Activated T-helper 9 cell treated with anti-CD3 and anti-CD28 coated beads, Interleukin-2, amount 50 U/mL, for 16 hours (primary cell): Measurements from ENCODE around the gene FBLIM1.

Source experiments
- DNase-seq: peaks from one replicate; pipeline ENCODE4 v3.0.0-alpha.2; 2020; ENCODE audit warnings: low read depth

Gene FBLIM1

GRCh38 chr1:15748690-15749398, 9.8 kb upstream of the FBLIM1 start:
- no peak for DNase-seq

DNA sequence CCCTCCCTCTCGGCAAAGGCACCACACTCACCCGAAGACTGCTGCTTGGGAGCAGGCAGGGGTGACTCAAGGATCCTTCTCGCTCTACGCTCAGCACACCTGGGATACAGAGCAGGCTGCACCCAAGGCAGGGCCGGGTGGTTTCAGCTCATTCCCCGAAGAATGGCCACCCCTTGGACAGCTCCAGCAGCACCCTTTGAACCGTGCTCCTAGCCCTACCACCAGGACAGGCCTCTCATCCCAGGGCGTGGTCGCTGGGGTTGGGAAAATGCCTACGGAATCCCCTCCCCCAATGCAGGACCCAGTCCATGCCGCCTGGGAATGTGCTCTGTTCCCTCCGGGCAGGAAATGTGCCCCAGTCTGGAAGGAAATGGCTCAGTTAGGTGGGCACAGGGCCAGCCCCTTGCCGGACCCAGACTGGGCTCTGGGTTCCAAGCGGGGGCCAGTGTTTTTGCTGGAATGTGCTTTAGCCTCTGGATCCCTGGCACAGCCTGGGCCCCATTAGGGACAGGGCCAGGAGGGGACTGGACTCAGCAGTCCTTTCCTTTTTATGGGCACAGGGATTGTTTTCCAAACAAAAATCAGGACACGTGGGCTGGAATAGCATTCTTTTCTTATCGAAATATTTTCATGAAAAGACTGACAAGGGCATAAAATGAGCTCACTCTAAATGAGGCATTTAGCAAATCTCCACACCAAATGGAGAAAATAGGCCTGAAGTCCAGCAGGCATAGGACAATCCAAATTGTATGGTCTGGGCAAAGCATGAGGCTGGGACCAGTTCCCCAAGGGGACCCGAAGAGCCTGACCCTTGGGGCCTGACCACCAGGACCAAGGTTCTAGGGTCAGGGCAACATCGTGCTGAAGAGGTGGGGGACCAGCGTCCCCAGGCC, 8.9 kb upstream of the FBLIM1 start:
- no peak for DNase-seq

- DNase-seq: no peak
These were observed 7.7 kb upstream of the FBLIM1 start for GRCh38 chr1:15750924-15751323.

DNA sequence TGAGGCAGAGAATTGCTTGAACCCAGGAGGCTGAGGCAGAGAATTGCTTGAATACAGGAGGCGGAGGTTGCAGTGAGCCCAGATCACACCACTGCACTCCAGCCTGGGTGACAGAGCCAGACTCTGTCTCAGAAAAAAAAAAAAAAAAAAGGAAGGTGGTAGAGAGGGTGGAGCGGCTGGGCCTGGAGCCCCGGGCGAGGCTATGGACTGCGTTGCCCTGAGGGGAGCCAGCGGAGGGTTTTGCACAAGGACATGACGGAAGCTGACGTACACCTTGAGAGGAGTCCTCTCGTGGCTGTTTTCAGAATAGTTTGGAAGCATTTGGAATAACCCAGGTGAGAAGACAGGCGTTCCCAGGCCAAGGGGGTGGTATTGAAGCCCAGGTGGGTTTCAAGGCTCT, 6.9 kb upstream of the FBLIM1 start:
- no peak for DNase-seq

- no peak for DNase-seq
These were observed 4.8 kb upstream of the FBLIM1 start for GRCh38 chr1:15753776-15754175.

- DNase-seq: no peak
These were observed 3.5 kb upstream of the FBLIM1 start for GRCh38 chr1:15755021-15755645.

- no peak for DNase-seq
These were observed 3.0 kb upstream of the FBLIM1 start for GRCh38 chr1:15755646-15756040.

- DNase-seq: no peak
These were observed 2.2 kb upstream of the FBLIM1 start for GRCh38 chr1:15756143-15757015.

DNA sequence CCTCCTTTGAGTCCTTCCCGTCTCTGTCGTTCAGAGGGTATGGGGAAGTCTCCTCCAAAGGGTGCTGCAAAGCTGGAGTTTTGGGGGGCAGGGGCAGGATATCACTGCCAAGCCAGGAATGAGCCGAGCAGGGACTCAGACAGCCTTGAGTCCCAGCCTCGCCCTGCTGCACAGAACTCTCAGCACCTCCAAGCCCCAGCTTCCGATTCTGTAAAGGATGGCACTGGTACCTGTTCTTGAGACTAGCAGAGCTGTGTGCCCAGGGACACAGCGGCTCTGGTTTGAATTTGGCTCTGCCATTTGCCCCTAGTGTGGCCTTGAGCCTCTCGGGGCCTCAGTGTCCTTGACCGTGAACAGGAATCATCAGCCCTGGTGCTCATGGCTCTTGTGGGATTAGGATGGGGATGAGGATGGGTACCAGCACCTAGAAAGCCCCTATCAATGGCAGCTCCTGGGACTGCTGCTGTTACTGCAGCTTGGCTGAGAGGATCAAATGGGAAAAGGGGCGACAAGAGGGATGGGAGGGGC, 1.5 kb upstream of the FBLIM1 start:
- DNase-seq: no peak

DNA sequence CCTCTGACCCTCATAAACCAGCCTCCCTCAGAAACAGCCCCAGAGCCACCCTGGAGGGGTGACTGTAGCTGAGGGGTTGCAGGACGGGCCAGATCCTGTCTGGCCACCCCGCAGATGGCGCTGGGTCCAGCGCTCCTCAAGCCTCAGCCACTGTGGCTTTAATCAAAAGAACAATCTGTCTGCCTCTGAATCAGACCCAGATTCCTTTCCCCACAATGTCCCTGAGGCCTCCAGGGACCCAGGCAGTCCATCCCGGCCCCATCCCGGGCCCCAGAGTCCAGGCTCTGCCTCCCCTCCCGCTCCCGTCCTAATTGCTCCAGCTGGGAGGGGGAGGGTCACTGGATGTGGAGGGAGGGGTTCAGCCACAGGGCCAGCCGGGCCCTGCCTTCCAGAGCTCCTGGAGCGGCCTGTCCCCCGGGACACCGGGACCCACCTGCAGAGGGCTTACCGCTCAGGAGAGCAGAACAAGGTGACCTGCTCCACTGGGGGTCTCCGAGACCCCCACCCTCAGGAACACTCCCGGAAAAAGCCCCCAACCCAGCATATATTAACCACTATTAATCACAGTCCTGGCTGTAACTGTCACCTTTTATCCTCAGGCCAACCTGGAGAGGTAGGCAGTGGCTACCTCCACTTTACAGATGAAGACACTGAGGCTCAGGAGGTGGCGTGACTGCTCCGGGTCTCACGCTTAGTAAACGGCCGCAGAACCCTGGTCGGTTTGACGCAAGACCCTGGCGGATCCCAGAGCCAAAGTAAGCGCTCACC, 836 bp upstream of the FBLIM1 start:
- DNase-seq: no peak

- no peak for DNase-seq
These were observed 512 bp downstream of the FBLIM1 start for GRCh38 chr1:15758953-15759661.

- no peak for DNase-seq
These were observed 2.1 kb downstream of the FBLIM1 start for GRCh38 chr1:15760520-15761211.

- DNase-seq: no peak
These were observed 3.0 kb downstream of the FBLIM1 start for GRCh38 chr1:15761366-15762128.

GRCh38 chr1:15762546-15762945, 4.0 kb downstream of the FBLIM1 start:
- no peak for DNase-seq

GRCh38 chr1:15764269-15764764, 5.7 kb downstream of the FBLIM1 start:
- DNase-seq: no peak

DNA sequence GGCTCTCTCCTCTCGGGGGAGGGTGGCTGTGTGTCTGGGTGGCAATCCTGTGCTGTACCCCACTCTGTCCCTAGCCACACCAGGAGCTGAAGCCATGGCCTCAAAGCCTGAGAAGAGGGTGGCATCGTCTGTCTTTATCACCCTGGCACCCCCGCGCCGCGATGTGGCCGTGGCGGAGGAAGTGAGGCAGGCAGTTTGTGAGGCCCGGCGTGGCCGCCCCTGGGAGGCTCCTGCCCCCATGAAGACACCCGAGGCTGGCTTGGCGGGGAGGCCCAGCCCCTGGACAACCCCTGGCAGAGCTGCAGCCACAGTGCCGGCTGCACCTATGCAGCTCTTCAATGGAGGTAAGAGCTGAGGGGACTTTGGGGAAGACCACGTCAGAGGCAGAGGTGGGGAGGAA, 6.3 kb downstream of the FBLIM1 start:
- DNase-seq: no peak

- DNase-seq: no peak
These were observed 7.0 kb downstream of the FBLIM1 start for GRCh38 chr1:15765495-15766194.

DNA sequence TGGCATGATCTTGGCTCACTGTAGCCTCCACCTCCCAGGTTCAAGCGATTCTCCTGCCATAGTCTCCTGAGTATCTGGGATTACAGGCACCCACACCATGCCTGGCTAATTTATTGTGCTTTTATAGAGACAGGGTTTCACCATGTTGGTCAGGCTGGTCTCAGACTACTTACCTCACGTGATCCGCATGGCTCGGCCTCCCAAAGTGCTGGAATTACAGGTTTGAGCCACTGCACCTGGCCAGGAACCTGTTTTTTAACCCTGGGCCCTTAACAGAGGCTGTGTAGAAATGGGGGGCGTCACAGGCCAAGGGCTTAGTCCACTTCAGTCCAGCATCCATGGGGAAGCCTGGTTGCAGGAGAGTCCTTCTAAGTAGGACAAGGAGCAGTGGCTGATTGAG, 9.3 kb downstream of the FBLIM1 start:
- no peak for DNase-seq
